Heart left ventricle (tissue), 16 donors: ENCODE data around the gene SNRPD3. TPM values are rescaled to one million over a fixed set of nuclear protein-coding genes. Genes with fewer than 3 reads are reported as not detected.
"Not testable (repeated sequence)": the region's sequence is repeated elsewhere in the genome, so short reads cannot be mapped to it uniquely, and the experiment has no call there.

Experiments
- ATAC-seq, 4 donors: fragments of 200-7000 bp; cut with Tn5 transposase; one replicate each; pipeline ENCODE4 v1.9.1; 2020 to 2022; ENCODE audit warnings: moderate library complexity in 4 of 4, mild to moderate bottlenecking in 3 of 4, moderate number of reproducible peaks in 1 of 4
- DNase-seq, 5 donors: peaks; one replicate each; pipeline ENCODE4 v3.0.0-alpha.2; 2020
- H3K27ac ChIP-seq, 12 donors: fragments of 200-600 bp; sonication (generic) in 4 of 12; one replicate each; pipeline versions ENCODE4 v1.5.0 to v1.8.0; 2016 to 2022; ENCODE audit warnings: mild to moderate bottlenecking in 2 of 12
- H3K27me3 ChIP-seq, 9 donors: fragments of 200-600 bp; sonication (generic) in 2 of 9; one replicate each; pipeline versions ENCODE4 v1.5.1 to v1.8.0; 2016 to 2022; ENCODE audit warnings: mild to moderate bottlenecking in 3 of 9
- H3K36me3 ChIP-seq, 9 donors: fragments of 200-600 bp; sonication (generic) in 2 of 9; one replicate each; pipeline versions ENCODE4 v1.5.0 to v1.8.0; 2018 to 2022; ENCODE audit warnings: mild to moderate bottlenecking in 2 of 9
- H3K4me1 ChIP-seq, 12 donors: fragments of 200-600 bp; sonication (generic) in 4 of 12; one replicate each; pipeline versions ENCODE4 v1.5.0 to v1.8.0; 2016 to 2022; ENCODE audit warnings: mild to moderate bottlenecking in 3 of 12
- H3K4me3 ChIP-seq, 12 donors: fragments of 200-600 bp; sonication (generic) in 4 of 12; one replicate each; pipeline versions ENCODE4 v1.5.0 to v1.8.0; 2017 to 2022; ENCODE audit warnings: mild to moderate bottlenecking in 9 of 12, moderate library complexity in 4 of 12
- H3K9me3 ChIP-seq, 12 donors: fragments of 200-600 bp; sonication (generic) in 4 of 12; one replicate each; pipeline versions ENCODE4 v1.5.0 to v1.8.0; 2016 to 2022; ENCODE audit warnings: mild to moderate bottlenecking in 1 of 12
- CTCF ChIP-seq, 12 donors: fragments of 200-600 bp; sonication (generic) in 4 of 12; IDR thresholded peaks; one replicate each; pipeline versions ENCODE4 v1.5.0 to v1.8.0; 2018 to 2022; ENCODE audit warnings: antibody characterized with exemption in 12 of 12, mild to moderate bottlenecking in 5 of 12
- POLR2A ChIP-seq, 2 donors: fragments of 450-650 bp; IDR thresholded peaks; one replicate each; pipeline ENCODE4 v1.6.1; 2017; ENCODE audit warnings: antibody characterized with exemption in 2 of 2, mild to moderate bottlenecking in 2 of 2, moderate library complexity in 2 of 2
- WGBS, 4 donors: extraction: QIAGEN DNeasy Blood & Tissue Kit in 2 of 4; methylation state at CpG; one replicate each; pipeline versions ENCODE4 v1.1.5 to v1.1.7; 2013 to 2018; 5-methylcytosine and 5-hydroxymethylcytosine counted together
- intact Hi-C, 10 donors: fragments of 100-400 bp; cut with DNase I; formaldehyde crosslinking; loops; one replicate each; pipeline versions ENCODE4 v1.11.1 to v1.14.2; 2022
- polyA plus RNA-seq, 2 donors: library from polyadenylated mRNA; stranded (reverse); fragments of 200-250 nt; gene quantifications; one replicate each; pipeline ENCODE4 v1.2.3, GENCODE V29; 2013
- total RNA-seq, 9 donors: library from RNA; depleted of rRNA in 2 of 9; stranded (reverse); fragments of >200 nt in 2 of 9; fragmentation: NEBNext Ultra II Directional in 3 of 9; extraction: Animal tissue kit (Norgen Biotek cat#: 25700) in 3 of 9; gene quantifications; one replicate each; pipeline versions ENCODE4 v1.1.0 to v1.2.4, GENCODE V29; 2016 to 2023
- donor health status: ischemic (EF 13 %, LVEDD 7.1; RV severe dilation, severe dysfunction).
- donor health status: healthy with polysubstance abuse.
- donor health status: DM: no; HTN: yes; CAD: no.
- donor health status: DM: no; HTN: no; CAD: no.
- donor health status: ischemic (EF 25% LVEDD 6.9; RV normal size, moderate dysfunction).
- donor health status: ischemic (EF 25% LVEDD 5.7; RV mildly dilated, moderate dysfunction).
- donor health status: healthy.
- donor health status: DM: yes; HTN: yes; CAD: no.
- donor health status: ischemic (EF 35%, LVEDD 5.7; RV mildly dilated, moderate dysfunction).
- donor health status: nonischemic (EF 11% LVEDD 7.7; RV severe dilation, severe dysfunction).
- donor health status: DM: yes; HTN: yes; CAD: no.
- donor health status: PGD.
- donor health status: ischemic (EF 29% LVEDD 5.4; RV normal size, mild dysfunction).
- donor health status: nonischemic (EF 23%, LVEDD 6.1; RV moderate dilation, normal function).

SNRPD3 gene
- total and polyA plus RNA-seq, 11 donors: 64.8 to 227 (median 74.1) TPM

- H3K4me3 ChIP-seq: no peak overlapping the region
- DNase-seq (peak; percentile 65 to 88 (median 85)), ATAC-seq (peak; percentile 87 to 92 (median 88))
- no peaks in the 10 kb centered on the region for H3K9me3 ChIP-seq
- H3K36me3 ChIP-seq: no peaks in the 10 kb centered on the region
- TF ChIP-seq POLR2A (IDR thresholded peaks at IDR 0.05) (no peak), CTCF (IDR thresholded peaks at IDR 0.05) (no peak)
- WGBS, 4 donors: 66 to 76% (median 69%) methylated on average over 6 to 12 of the region's 12 CpGs
- H3K27ac ChIP-seq: no peak overlapping the region
- intact Hi-C loops: loop anchor here in 1 of 10 donors (10.0 kb wide), 1 partner anchor 927 kb away; no protein-coding TSS in a partner anchor
- peaks cover 0 to 22% (median 0%) of the 10 kb centered on the region in 12 donors for H3K4me1 ChIP-seq
- no peaks in the 10 kb centered on the region for H3K27me3 ChIP-seq
Observed at GRCh38 chr22:24601217-24602104, 45.7 kb downstream of the SNRPD3 start.

- not testable (repeated sequence) for ATAC-seq, H3K27ac ChIP-seq, H3K9me3 ChIP-seq, DNase-seq, H3K4me3 ChIP-seq, H3K27me3 ChIP-seq, H3K36me3 ChIP-seq
- 85 to 93% (median 89%) methylated on average over 9 to 11 of the region's 11 CpGs for WGBS, 4 donors
- peaks cover 0 to 22% (median 0%) of the 10 kb centered on the region in 12 donors for H3K4me1 ChIP-seq
- intact Hi-C loops: loop anchor here in 1 of 10 donors (10.0 kb wide), 1 partner anchor 927 kb away; no protein-coding TSS in a partner anchor
Observed at GRCh38 chr22:24602105-24602749, 46.4 kb downstream of the SNRPD3 start.

- not testable (repeated sequence) for H3K36me3 ChIP-seq, H3K9me3 ChIP-seq, H3K4me3 ChIP-seq, DNase-seq, H3K27me3 ChIP-seq, ATAC-seq
- intact Hi-C loops: loop anchor here in 1 of 10 donors (10.0 kb wide), 1 partner anchor 928 kb away; no protein-coding TSS in a partner anchor
- WGBS, 4 donors: 70 to 76% (median 75%) methylated on average over 12 to 22 of the region's 22 CpGs
- Histone ChIP-seq H3K4me1 (peaks cover 0 to 22% (median 0%) of the 10 kb centered on the region in 12 donors), H3K27ac (peak within 1 kb of the TSS in 2 of 12 donors; percentile 30 to 31)
Observed at GRCh38 chr22:24602847-24603769, 47.3 kb downstream of the SNRPD3 start, which contains the start of gene GGT1. Gene GGT1 (plus strand): TSS chr22:24603193. CDS start chr22:24611082, 7,889 bp downstream.

GRCh38 chr22:24603770-24604629, 48.2 kb downstream of the SNRPD3 start:
- not testable (repeated sequence) for H3K9me3 ChIP-seq, H3K4me3 ChIP-seq, DNase-seq, H3K27me3 ChIP-seq, H3K36me3 ChIP-seq
- WGBS, 4 donors: 21 to 48% (median 31%) methylated on average over 11 to 18 of the region's 18 CpGs
- ATAC-seq: peak in 1 of 4 donors; percentile 14
- peak in 1 of 12 donors; percentile 17 for TF ChIP-seq CTCF (IDR thresholded peaks at IDR 0.05)
- intact Hi-C loops: loop anchor here in 1 of 10 donors (10.0 kb wide), 1 partner anchor 929 kb away; no protein-coding TSS in a partner anchor
- H3K4me1 ChIP-seq: peaks cover 0 to 22% (median 0%) of the 10 kb centered on the region in 12 donors
- H3K27ac ChIP-seq: peak overlapping the region in 2 of 12 donors; percentile 30 to 31

GRCh38 chr22:24606340-24606739, 50.5 kb downstream of the SNRPD3 start:
- H3K36me3 ChIP-seq, H3K27ac ChIP-seq, H3K27me3 ChIP-seq, DNase-seq, H3K4me3 ChIP-seq, ATAC-seq, H3K9me3 ChIP-seq: not testable (repeated sequence)
- peaks cover 0 to 18% (median 0%) of the 10 kb centered on the region in 12 donors for H3K4me1 ChIP-seq
- intact Hi-C loops: loop anchor here in 1 of 10 donors (10.0 kb wide), 1 partner anchor 932 kb away; no protein-coding TSS in a partner anchor
- 13 to 67% (median 39%) methylated on average over 1 to 2 of the region's 2 CpGs for WGBS, 4 donors

GRCh38 chr22:24607429-24607983, 51.7 kb downstream of the SNRPD3 start:
- DNase-seq (peak in 1 of 5 donors; percentile 51), ATAC-seq (peak in 3 of 4 donors; percentile 39 to 65 (median 63))
- 73 to 78% (median 76%) methylated on average over 6 to 18 of the region's 18 CpGs for WGBS, 4 donors
- H3K9me3 ChIP-seq, H3K36me3 ChIP-seq, H3K27ac ChIP-seq, H3K27me3 ChIP-seq: not testable (repeated sequence)
- intact Hi-C loops: loop anchor here in 1 of 10 donors (10.0 kb wide), 1 partner anchor 933 kb away; no protein-coding TSS in a partner anchor
- Histone ChIP-seq H3K4me1 (peaks cover 0 to 12% (median 0%) of the 10 kb centered on the region in 12 donors), H3K4me3 (peak overlapping the region in 1 of 12 donors; percentile 45)
